Endothelial cell of umbilical vein (primary cell): ENCODE results near the gene IL25. TPM values are rescaled to one million over a fixed set of nuclear protein-coding genes. Genes with fewer than 3 reads are reported as not detected.

Experiments
- BruUV-seq: library from RNA; stranded (reverse); fragments of 400-500 nt; replicated peaks from 2 replicates; lab custom pipeline; 2021; lab: Mats Ljungman, UMichigan
- CTCF ChIA-PET: fragments of 300-600, 350-600 bp; sonication (Branson Sonifier 250); formaldehyde crosslinking; loops from one replicate; lab custom pipeline; 2021; ENCODE audit warnings: antibody characterized with exemption, inconsistent platforms; lab: Charles Lee
- POLR2A ChIA-PET: fragments of 300-600, 350-600 bp; sonication (Branson Sonifier 250); formaldehyde crosslinking; loops from one replicate; lab custom pipeline; 2021; ENCODE audit warnings: antibody characterized with exemption, inconsistent platforms; lab: Charles Lee
- DNase-seq: peaks from one replicate; pipeline ENCODE4 v3.0.0-alpha.2; 2011; ENCODE audit warnings: low read depth, low spot score
- FAIRE-seq: peaks from 2 replicates; lab custom pipeline; 2011; peaks lifted over from hg19 to GRCh38; lab: Jason Lieb, UNC
- H2AFZ ChIP-seq: 2 replicates; pipeline ENCODE4 v1.6.0; 2012; ENCODE audit warnings: low read depth, low read length, control low read depth, inconsistent platforms
- H3K27ac ChIP-seq: 2 replicates; pipeline ENCODE4 v1.5.1; 2011; ENCODE audit warnings: low read depth, mild to moderate bottlenecking, control low read depth, low read length, moderate library complexity; ENCODE audit not compliant: insufficient read depth
- H3K27me3 ChIP-seq, 2 experiments: 2 replicates each; pipeline versions ENCODE4 v1.6.0 to v1.6.1; 2011; ENCODE audit warnings: low read length in 2 of 2, mixed read lengths in 1 of 2; ENCODE audit not compliant: control insufficient read depth in 2 of 2, insufficient read depth in 2 of 2
- H3K36me3 ChIP-seq, 2 experiments: 2 replicates in 1 of 2; 3 replicates in 1 of 2; pipeline ENCODE4 v1.5.1; 2011; ENCODE audit warnings: low read length in 2 of 2, mild to moderate bottlenecking in 1 of 2, moderate library complexity in 1 of 2; ENCODE audit not compliant: control insufficient read depth in 2 of 2, insufficient read depth in 2 of 2; ENCODE audit errors: extremely low read depth in 1 of 2
- H3K4me1 ChIP-seq: 3 replicates; pipeline ENCODE4 v1.5.1; 2011; ENCODE audit warnings: mild to moderate bottlenecking, low read length; ENCODE audit not compliant: control insufficient read depth, insufficient read depth; ENCODE audit errors: extremely low read depth
- H3K4me2 ChIP-seq: 2 replicates; pipeline ENCODE4 v1.6.1; 2011; ENCODE audit warnings: low read length, control low read depth, mixed read lengths; ENCODE audit not compliant: insufficient read depth
- H3K4me3 ChIP-seq, 3 experiments: fragments of 200-600 bp in 1 of 3; sonication (generic), shearing (Covaris generic) in 1 of 3; replicated peaks in 1 of 3; 2 replicates each; pipeline ENCODE4 v1.5.1; 2011 to 2016; ENCODE audit warnings: control low read depth in 3 of 3, low read length in 3 of 3, mild to moderate bottlenecking in 2 of 3, inconsistent platforms in 1 of 3, low read depth in 1 of 3, moderate library complexity in 1 of 3; ENCODE audit not compliant: insufficient read depth in 1 of 3
- H3K79me2 ChIP-seq: 2 replicates; pipeline ENCODE4 v1.6.0; 2012; ENCODE audit warnings: low read length, inconsistent platforms; ENCODE audit not compliant: control insufficient read depth, insufficient read depth
- H3K9ac ChIP-seq: replicated peaks from 2 replicates; pipeline ENCODE3; 2011; ENCODE audit warnings: low read length, control low read depth; ENCODE audit not compliant: insufficient read depth; ENCODE audit errors: extremely low read depth
- H3K9me1 ChIP-seq: replicated peaks from 3 replicates; pipeline ENCODE4 v1.6.0; 2011; ENCODE audit warnings: mild to moderate bottlenecking, low read length; ENCODE audit not compliant: control insufficient read depth, insufficient read depth; ENCODE audit errors: extremely low read depth
- H3K9me3 ChIP-seq: replicated peaks from 2 replicates; pipeline ENCODE4 v1.5.1; 2012; ENCODE audit warnings: low read length, inconsistent platforms; ENCODE audit not compliant: control insufficient read depth, insufficient read depth
- H4K20me1 ChIP-seq: replicated peaks from 2 replicates; pipeline ENCODE3; 2011; ENCODE audit warnings: mild to moderate bottlenecking, low read length; ENCODE audit not compliant: control insufficient read depth, insufficient read depth; ENCODE audit errors: extremely low read depth
- EZH2 ChIP-seq: IDR thresholded peaks from 2 replicates; pipeline ENCODE4 v1.6.1; 2012; ENCODE audit warnings: borderline replicate concordance, low read depth, mild to moderate bottlenecking, moderate library complexity, low read length, inconsistent platforms; ENCODE audit not compliant: severe bottlenecking
- FOS ChIP-seq: IDR thresholded peaks from 2 replicates; pipeline ENCODE4 v1.6.1; 2011; ENCODE audit warnings: mild to moderate bottlenecking, low read length, moderate library complexity, borderline replicate concordance; ENCODE audit not compliant: insufficient read depth
- GATA2 ChIP-seq: IDR thresholded peaks from 2 replicates; pipeline ENCODE4 v1.7.0; 2011; ENCODE audit warnings: low read depth, mild to moderate bottlenecking, moderate library complexity, mixed read lengths, low read length; ENCODE audit not compliant: insufficient read length, insufficient read depth
- JUN ChIP-seq: IDR thresholded peaks from 2 replicates; pipeline ENCODE4 v1.6.1; 2011; ENCODE audit warnings: borderline replicate concordance, low read depth; ENCODE audit not compliant: insufficient read length, insufficient read depth
- MYC ChIP-seq: IDR thresholded peaks from one replicate; pipeline ENCODE4 v1.6.1; 2011; ENCODE audit warnings: mild to moderate bottlenecking, low read depth, low read length
- POLR2A ChIP-seq: IDR thresholded peaks from 2 replicates; pipeline ENCODE4 v1.6.1; 2012; ENCODE audit warnings: low read depth, mild to moderate bottlenecking, control low read depth, low read length
- POLR2AphosphoS5 ChIP-seq: IDR thresholded peaks from 2 replicates; pipeline ENCODE4 v1.6.1; 2012; ENCODE audit warnings: low read depth, mild to moderate bottlenecking, control low read depth, low read length, moderate library complexity; ENCODE audit not compliant: insufficient read depth
- dilution Hi-C: fragments of 300-500 bp; cut with MboI; formaldehyde crosslinking; loops from one replicate; pipeline ENCODE4 v1.15.0; 2019; ENCODE audit warnings: low sequenced_read_pairs; ENCODE audit not compliant: extremely low pct_ligation_motif_present
- intact Hi-C: fragments of 100-400 bp; cut with micrococcal nuclease; formaldehyde crosslinking; loops from one replicate; pipeline ENCODE4 v1.10.0; 2022
- polyA plus RNA-seq, 4 experiments: library from polyadenylated mRNA; depleted of rRNA in 3 of 4; stranded (reverse) in 3 of 4; unstranded in 1 of 4; fragments of >200 nt; gene quantifications; 2 replicates each; pipeline versions ENCODE4 v1.2.1 to v1.2.3, GENCODE V29; 2011 to 2012; ENCODE audit warnings: missing spikeins in 1 of 4
- total RNA-seq: library from RNA; stranded (reverse); gene quantifications from 2 replicates; pipeline ENCODE4 v1.2.3, GENCODE V29; 2021
- TF ChIP-seq, protein P1 (sequence below), 2 donors: IDR thresholded peaks; 1 replicate in 1 of 2; 2 replicates in 1 of 2; pipeline ENCODE4 v1.5.1; 2011; ENCODE audit warnings: low read length in 2 of 2, mild to moderate bottlenecking in 2 of 2, moderate library complexity in 2 of 2, control low read depth in 1 of 2, inconsistent platforms in 1 of 2, low read depth in 1 of 2; ENCODE audit not compliant: insufficient read depth in 1 of 2; ENCODE audit errors: extremely low read depth in 1 of 2
- TF ChIP-seq, protein P2 (sequence below): IDR thresholded peaks from 2 replicates; pipeline ENCODE4 v1.6.1; 2011; ENCODE audit not compliant: insufficient read depth, insufficient read length

IL25 gene
- total and polyA plus RNA-seq, 2 donors (not counting 3 experiments of a cell fraction or from before 2014, with no cell fraction given) = not detected

DNA sequence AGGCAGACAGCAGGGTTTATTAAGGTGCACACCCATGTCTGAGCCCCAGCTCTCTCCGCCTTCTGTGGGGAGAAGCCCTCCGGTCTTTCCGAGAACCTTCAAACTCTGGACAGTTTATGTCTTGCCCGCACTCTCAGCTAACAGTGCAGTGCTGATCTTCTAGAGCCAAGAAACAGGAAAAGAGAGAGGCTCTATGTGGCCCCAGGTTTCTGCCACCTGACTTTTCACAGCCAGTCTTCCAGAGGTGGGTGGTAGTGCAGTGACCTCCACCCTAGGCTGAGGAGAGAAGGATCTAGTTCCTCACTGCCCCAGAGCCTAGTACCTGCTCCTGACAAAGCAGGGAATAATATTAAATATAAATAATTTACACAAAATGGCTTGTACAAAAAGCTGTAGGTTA is 15.9 kb upstream of the IL25 start:
- H3K36me3 ChIP-seq = no peaks in the 10 kb centered on the region
- no peak overlapping the region for H2AFZ ChIP-seq
- dilution Hi-C loops = no loop called here
- no peaks in the 10 kb centered on the region for H3K4me1 ChIP-seq
- no peak for TF ChIP-seq POLR2A
- no peak for TF ChIP-seq POLR2AphosphoS5
- TF ChIP-seq, protein P1, sequence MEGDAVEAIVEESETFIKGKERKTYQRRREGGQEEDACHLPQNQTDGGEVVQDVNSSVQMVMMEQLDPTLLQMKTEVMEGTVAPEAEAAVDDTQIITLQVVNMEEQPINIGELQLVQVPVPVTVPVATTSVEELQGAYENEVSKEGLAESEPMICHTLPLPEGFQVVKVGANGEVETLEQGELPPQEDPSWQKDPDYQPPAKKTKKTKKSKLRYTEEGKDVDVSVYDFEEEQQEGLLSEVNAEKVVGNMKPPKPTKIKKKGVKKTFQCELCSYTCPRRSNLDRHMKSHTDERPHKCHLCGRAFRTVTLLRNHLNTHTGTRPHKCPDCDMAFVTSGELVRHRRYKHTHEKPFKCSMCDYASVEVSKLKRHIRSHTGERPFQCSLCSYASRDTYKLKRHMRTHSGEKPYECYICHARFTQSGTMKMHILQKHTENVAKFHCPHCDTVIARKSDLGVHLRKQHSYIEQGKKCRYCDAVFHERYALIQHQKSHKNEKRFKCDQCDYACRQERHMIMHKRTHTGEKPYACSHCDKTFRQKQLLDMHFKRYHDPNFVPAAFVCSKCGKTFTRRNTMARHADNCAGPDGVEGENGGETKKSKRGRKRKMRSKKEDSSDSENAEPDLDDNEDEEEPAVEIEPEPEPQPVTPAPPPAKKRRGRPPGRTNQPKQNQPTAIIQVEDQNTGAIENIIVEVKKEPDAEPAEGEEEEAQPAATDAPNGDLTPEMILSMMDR (IDR thresholded peaks at IDR 0.05; ENCODE audit: extremely low read depth in 1 of 2, insufficient read depth in 1 of 2, low read depth in 1 of 2, low read length in 2 of 2) = no peak
- TF ChIP-seq FOS = no peak
- TF ChIP-seq, protein P2, sequence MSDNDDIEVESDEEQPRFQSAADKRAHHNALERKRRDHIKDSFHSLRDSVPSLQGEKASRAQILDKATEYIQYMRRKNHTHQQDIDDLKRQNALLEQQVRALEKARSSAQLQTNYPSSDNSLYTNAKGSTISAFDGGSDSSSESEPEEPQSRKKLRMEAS = no peak
- no peak for TF ChIP-seq EZH2
- H3K4me2 ChIP-seq = no peak overlapping the region
- no peak for DNase-seq
- intact Hi-C loops = no loop called here
- H3K9me3 ChIP-seq = no peaks in the 10 kb centered on the region
- no peaks in the 10 kb centered on the region for H4K20me1 ChIP-seq
- ChIA-PET POLR2A (no interaction called here), CTCF (no interaction called here)
- no peaks in the 10 kb centered on the region for H3K9me1 ChIP-seq
- H3K27me3 ChIP-seq = peaks cover 22 to 25% of the 10 kb centered on the region in 2 experiments
- no TSS peak for BruUV-seq
- no peak for FAIRE-seq
- no peak overlapping the region for H3K9ac ChIP-seq
- H3K27ac ChIP-seq = no peak overlapping the region
- H3K79me2 ChIP-seq = no peaks in the 10 kb centered on the region
- H3K4me3 ChIP-seq = no peak overlapping the region

DNA sequence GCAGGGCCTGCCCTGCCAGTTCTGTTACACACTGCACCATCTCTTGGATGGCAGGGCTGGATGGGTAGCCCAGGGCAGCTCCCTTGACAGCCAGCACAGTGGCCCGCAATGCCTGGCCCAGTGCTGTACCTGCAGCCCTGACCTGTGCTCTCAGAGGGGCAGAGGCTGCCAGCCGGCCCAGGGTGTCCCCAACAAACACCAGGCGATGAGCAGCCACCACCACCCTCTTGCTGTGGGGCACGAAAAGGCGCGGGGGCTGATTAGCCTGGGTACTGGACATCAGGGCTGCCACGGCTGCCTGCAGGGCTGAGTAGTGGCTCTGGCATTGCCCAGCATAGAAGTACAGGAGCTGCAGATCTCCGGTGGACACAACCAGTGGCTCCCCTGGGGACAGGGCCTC is 15.3 kb upstream of the IL25 start:
- H3K4me3 ChIP-seq = no peak overlapping the region
- no peak overlapping the region for H3K27ac ChIP-seq
- no peak overlapping the region for H2AFZ ChIP-seq
- no peaks in the 10 kb centered on the region for H3K9me1 ChIP-seq
- no peaks in the 10 kb centered on the region for H3K79me2 ChIP-seq
- H3K9me3 ChIP-seq = no peaks in the 10 kb centered on the region
- peaks cover 17 to 23% of the 10 kb centered on the region in 2 experiments for H3K27me3 ChIP-seq
- intact Hi-C loops (no loop called here), dilution Hi-C loops (no loop called here)
- no peaks in the 10 kb centered on the region for H3K4me1 ChIP-seq
- POLR2A ChIA-PET = no interaction called here
- FAIRE-seq (no peak), DNase-seq (no peak)
- no peak overlapping the region for H3K9ac ChIP-seq
- no peaks in the 10 kb centered on the region for H3K36me3 ChIP-seq
- BruUV-seq = no TSS peak
- H3K4me2 ChIP-seq = no peak overlapping the region
- no peak for TF ChIP-seq POLR2A
- no peak for TF ChIP-seq JUN
- TF ChIP-seq, protein P2 = no peak
- no peak for TF ChIP-seq POLR2AphosphoS5
- no peak for TF ChIP-seq EZH2
- TF ChIP-seq, protein P1 (IDR thresholded peaks at IDR 0.05; ENCODE audit: extremely low read depth in 1 of 2, insufficient read depth in 1 of 2, low read depth in 1 of 2, low read length in 2 of 2) = no peak
- TF ChIP-seq GATA2 = no peak
- no peak for TF ChIP-seq FOS
- no peak for TF ChIP-seq MYC
- H4K20me1 ChIP-seq = no peaks in the 10 kb centered on the region
- CTCF ChIA-PET = no interaction called here
